ENCODE data around the gene PRDX4.
"Not testable (repeated sequence)": the region's sequence is repeated elsewhere in the genome, so short reads cannot be mapped to it uniquely, and the experiment has no call there.

PRDX4 gene

GRCh38 chrX:23667239-23668177 lies at the start of gene PRDX4:
Gene PRDX4, plus strand, starts transcription at chrX:23667493. Its CDS starts 78 bp downstream, at chrX:23667571.
- DNase-seq (ENCODE audit: low spot score): peak; percentile 91

GRCh38 chrX:23621621-23622265 lies 45.5 kb upstream of the PRDX4 start:
- DNase-seq (ENCODE audit: low spot score): no peak

- no peak for DNase-seq (ENCODE audit: low spot score)
Observed at GRCh38 chrX:23623797-23624196, 43.5 kb upstream of the PRDX4 start.

- no peak for DNase-seq (ENCODE audit: low spot score)
Observed at GRCh38 chrX:23626651-23627050, 40.6 kb upstream of the PRDX4 start.

GRCh38 chrX:23628131-23628530 lies 39.2 kb upstream of the PRDX4 start:
- no peak for DNase-seq (ENCODE audit: low spot score)

GRCh38 chrX:23631136-23631535 lies 36.2 kb upstream of the PRDX4 start:
- no peak for DNase-seq (ENCODE audit: low spot score)

- DNase-seq (ENCODE audit: low spot score): peak; percentile 7
Observed at GRCh38 chrX:23633834-23634580, 33.3 kb upstream of the PRDX4 start.

GRCh38 chrX:23637187-23637586 lies 30.1 kb upstream of the PRDX4 start:
- DNase-seq (ENCODE audit: low spot score): no peak

- DNase-seq (ENCODE audit: low spot score): no peak
Observed at GRCh38 chrX:23643020-23643419, 24.3 kb upstream of the PRDX4 start.

- DNase-seq (ENCODE audit: low spot score): no peak
Observed at GRCh38 chrX:23644744-23645143, 22.5 kb upstream of the PRDX4 start.

- no peak for DNase-seq (ENCODE audit: low spot score)
Observed at GRCh38 chrX:23656091-23656490, 11.2 kb upstream of the PRDX4 start.

- DNase-seq (ENCODE audit: low spot score): no peak
Observed at GRCh38 chrX:23656684-23657083, 10.6 kb upstream of the PRDX4 start.

GRCh38 chrX:23659339-23659738 lies 8.0 kb upstream of the PRDX4 start:
- DNase-seq (ENCODE audit: low spot score): no peak

GRCh38 chrX:23660083-23660765 lies 7.1 kb upstream of the PRDX4 start:
- DNase-seq (ENCODE audit: low spot score): not testable (repeated sequence)

GRCh38 chrX:23660766-23661132 lies 6.5 kb upstream of the PRDX4 start:
- DNase-seq (ENCODE audit: low spot score): no peak

GRCh38 chrX:23661671-23662070 lies 5.6 kb upstream of the PRDX4 start:
- DNase-seq (ENCODE audit: low spot score): no peak

- no peak for DNase-seq (ENCODE audit: low spot score)
Observed at GRCh38 chrX:23662187-23662586, 5.1 kb upstream of the PRDX4 start.

GRCh38 chrX:23662853-23663252 lies 4.4 kb upstream of the PRDX4 start:
- DNase-seq (ENCODE audit: low spot score): no peak

GRCh38 chrX:23664496-23664895 lies 2.8 kb upstream of the PRDX4 start:
- DNase-seq (ENCODE audit: low spot score): no peak

- no peak for DNase-seq (ENCODE audit: low spot score)
Observed at GRCh38 chrX:23666282-23666681, 1.0 kb upstream of the PRDX4 start.

- no peak for DNase-seq (ENCODE audit: low spot score)
Observed at GRCh38 chrX:23668335-23668734, 1.0 kb downstream of the PRDX4 start.

- no peak for DNase-seq (ENCODE audit: low spot score)
Observed at GRCh38 chrX:23670528-23670927, 3.2 kb downstream of the PRDX4 start.
